Placental pericyte (primary cell): Measurements from ENCODE around the gene PRAC2. TPM values are rescaled to one million over a fixed set of nuclear protein-coding genes. Genes with fewer than 3 reads are reported as not detected.

Experiments used
- small RNA-seq: library from RNA; depleted of rRNA; stranded (forward); fragments of <200 nt; gene quantifications from one replicate; pipeline ENCODE3, GENCODE V24; 2012; ENCODE audit warnings: low replicate concordance
- total RNA-seq: library from RNA; depleted of rRNA; stranded (reverse); fragments of >200 nt; gene quantifications from 2 replicates; pipeline ENCODE4 v1.2.3, GENCODE V29; 2012

The PRAC2 gene
- 0.66 TPM in 1 of 2 replicates, not detected in the other for total RNA-seq

DNA sequence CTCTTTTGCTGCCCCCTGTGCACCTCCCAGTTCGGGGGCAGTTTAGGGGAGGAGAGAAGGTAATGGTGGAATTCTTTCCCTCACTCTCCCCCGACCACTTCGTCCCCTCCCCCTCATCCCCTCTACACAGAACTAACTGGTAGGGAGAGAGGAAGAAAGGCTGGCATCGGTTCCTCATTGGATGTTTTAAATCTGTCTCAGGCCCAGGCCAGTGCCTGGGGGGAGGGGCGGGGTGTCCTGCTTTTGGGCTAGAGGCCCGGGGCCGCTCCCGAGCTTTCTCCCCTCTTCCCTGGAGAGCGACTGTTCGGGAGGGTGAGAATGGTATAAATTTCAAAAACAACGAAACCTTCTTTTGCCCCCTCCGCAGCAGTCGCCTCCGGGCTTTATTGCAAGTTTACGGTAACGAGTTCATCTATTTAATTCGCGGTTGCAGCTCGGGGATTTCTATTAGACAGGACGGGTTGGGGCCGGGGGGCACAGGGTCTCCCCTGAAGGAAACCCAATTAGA lies at the start of gene PRAC2:
PRAC2 (plus strand) TSS at position 271 of the 508 bp plus-strand sequence. CDS start 1,226 bp downstream, outside the sequence.

GRCh38 chr17:48722201-48722907 lies 631 bp upstream of the PRAC2 start, which contains the start of gene PRAC1:
PRAC1 (minus strand) TSS chr17:48722518; CDS start chr17:48722392, 126 bp downstream.

DNA sequence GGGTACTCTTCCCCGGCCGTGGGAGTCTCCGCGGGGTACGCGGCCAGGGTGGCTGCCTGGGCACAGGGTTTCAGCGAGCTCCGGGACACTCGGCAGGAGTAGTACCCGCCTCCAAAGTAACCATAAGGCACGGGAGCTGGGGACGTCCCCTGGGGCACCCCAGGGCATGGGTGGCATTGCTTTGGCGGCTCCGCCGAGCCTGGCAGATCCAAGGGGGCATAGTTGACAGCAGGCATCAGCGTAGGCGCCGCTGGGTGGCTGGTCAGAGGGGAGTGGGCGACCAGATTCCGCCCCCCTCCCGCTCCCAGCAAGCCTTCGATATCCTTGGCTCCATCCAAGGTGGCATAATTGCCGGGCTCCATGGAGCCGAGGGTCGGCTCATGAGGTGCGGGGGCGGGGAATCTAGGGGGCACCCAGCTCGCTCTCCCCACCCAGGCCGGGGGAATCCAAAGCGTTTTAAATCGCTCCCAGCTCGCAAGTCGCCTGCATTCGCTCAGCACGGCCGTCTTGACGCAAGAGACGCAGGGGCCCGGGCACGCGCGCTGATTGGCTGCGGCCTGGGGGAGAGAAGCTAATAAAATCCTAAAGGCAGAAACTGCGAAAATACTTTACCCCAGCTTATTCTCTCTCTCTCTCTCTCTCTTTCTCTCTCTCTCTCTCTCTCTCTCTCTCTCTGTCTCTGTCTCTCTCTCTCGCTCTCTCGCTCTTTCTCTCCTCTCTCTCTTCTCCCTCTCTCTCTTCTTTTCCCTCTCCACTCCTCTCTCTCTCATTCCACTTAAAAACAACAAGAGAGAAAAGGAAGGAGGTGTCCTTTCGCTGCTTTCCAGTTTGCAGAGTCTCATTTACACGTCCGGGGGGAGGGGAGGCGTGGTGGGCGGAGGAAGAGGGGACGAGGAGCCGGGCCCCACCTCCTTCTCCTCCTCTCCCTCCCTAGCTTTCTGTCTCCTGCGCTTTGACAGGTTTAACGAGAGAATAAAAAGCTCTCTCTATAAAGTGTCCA lies 5.5 kb downstream of the PRAC2 start, which contains the start of gene HOXB13:
HOXB13 (minus strand) TSS at position 519 of the 1,000 bp plus-strand sequence; CDS start at position 362, 157 bp downstream.

Small RNAs within 50 kb of the gene (small RNA-seq; reads per million reads assigned to genes)
- gene AC091179.2 (not detected), gene COX6B1P2 (not detected), gene MIR3185 (not detected), gene RF02132 (not detected), gene RF02133 (not detected), gene RN7SL125P (not detected)

Other genes starting within 250 kb of the PRAC2 start
- gene HOXB1, start 192.2 kb upstream of the PRAC2 start, total RNA-seq, result not detected in 2 replicates
- gene HOXB2, start 178.1 kb upstream of the PRAC2 start, total RNA-seq, result 2.8 and 10.5 TPM in 2 replicates
- under 0.01 and 0.57 TPM in 2 replicates for gene HOXB4, start 144.8 kb upstream of the PRAC2 start, total RNA-seq
- gene HOXB3, start 132.9 kb upstream of the PRAC2 start, total RNA-seq, result 0.22 and 1.6 TPM in 2 replicates
- under 0.01 TPM in 1 of 2 replicates, not detected in the other for gene HOXB5, start 129.4 kb upstream of the PRAC2 start, total RNA-seq
- under 0.01 and 0.29 TPM in 2 replicates for gene HOXB6, start 118.2 kb upstream of the PRAC2 start, total RNA-seq
- 0.66 and 1.1 TPM in 2 replicates for gene HOXB7, start 112.2 kb upstream of the PRAC2 start, total RNA-seq
- gene HOXB8, start 107.9 kb upstream of the PRAC2 start, total RNA-seq, result not detected in 2 replicates
- 0.22 TPM in 1 of 2 replicates, not detected in the other for gene HOXB9, start 96.8 kb upstream of the PRAC2 start, total RNA-seq
- gene PRAC1, start 667 bp upstream of the PRAC2 start, total RNA-seq, result not detected in 2 replicates
- gene HOXB13, start 5.6 kb downstream of the PRAC2 start, total RNA-seq, result 1.6 and 1.8 TPM in 2 replicates
- gene TTLL6, start 94.0 kb downstream of the PRAC2 start, total RNA-seq, result under 0.01 and 0.44 TPM in 2 replicates
- gene CALCOCO2, start 107.8 kb downstream of the PRAC2 start, total RNA-seq, result 61.6 and 108 TPM in 2 replicates
- 24.5 and 101 TPM in 2 replicates for gene ATP5MC1, start 169.6 kb downstream of the PRAC2 start, total RNA-seq
- gene UBE2Z, start 185.2 kb downstream of the PRAC2 start, total RNA-seq, result 107 and 154 TPM in 2 replicates
- gene SNF8, start 221.7 kb downstream of the PRAC2 start, total RNA-seq, result 101 and 107 TPM in 2 replicates
- not detected in 2 replicates for gene GIP, start 245.4 kb downstream of the PRAC2 start, total RNA-seq